ENCODE measurements around the gene SPTBN4. TPM values are rescaled to one million over a fixed set of nuclear protein-coding genes. Genes with fewer than 3 reads are reported as not detected.

The SPTBN4 gene
- polyA plus RNA-seq, 1 donor from 2014 or later: 12.7 TPM

DNA sequence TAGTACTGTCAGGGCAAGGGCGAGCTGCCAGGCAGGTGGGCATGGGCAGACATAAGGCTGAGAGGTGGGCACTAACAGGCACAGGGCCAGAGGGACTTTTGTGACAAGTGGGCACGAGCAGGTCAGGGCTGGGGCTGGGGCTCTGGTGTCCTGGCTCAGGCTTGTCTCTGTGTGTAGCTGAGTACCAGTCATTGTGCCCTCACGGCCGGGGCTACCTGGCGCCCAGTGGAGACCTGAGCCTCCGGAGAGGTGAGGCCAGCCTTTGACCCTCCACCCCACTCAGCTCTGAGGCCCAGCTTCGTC is 155.9 kb downstream of the SPTBN4 start:
- H3K9me2 ChIP-seq (ENCODE audit: insufficient read depth, low read length): no peaks in the 10 kb centered on the region
- no peak overlapping the region for H3K4me3 ChIP-seq (ENCODE audit: low read length)
- no peaks in the 10 kb centered on the region for H3F3A ChIP-seq (ENCODE audit: insufficient read depth, low read length, poor library complexity, severe bottlenecking)
- no peaks in the 10 kb centered on the region for H3K79me2 ChIP-seq (replicated peaks; ENCODE audit: insufficient read depth, low read length)
- H3K9me3 ChIP-seq (ENCODE audit: low read length): no peaks in the 10 kb centered on the region
- H3K27me3 ChIP-seq (ENCODE audit: insufficient read depth, low read depth, low read length): no peaks in the 10 kb centered on the region
- no peaks in the 10 kb centered on the region for H3K36me3 ChIP-seq (ENCODE audit: insufficient read depth, low read length)
- H4K20me1 ChIP-seq (ENCODE audit: insufficient read depth): no peaks in the 10 kb centered on the region
- H3K9ac ChIP-seq (ENCODE audit: low read length): no peak overlapping the region
- H2AFZ ChIP-seq (ENCODE audit: low read depth, low read length): no peak overlapping the region
- H3K27ac ChIP-seq (ENCODE audit: low read length): no peak overlapping the region
- H3K4me2 ChIP-seq (ENCODE audit: low read length): no peak overlapping the region
- TF ChIP-seq EZH2 (IDR thresholded peaks at IDR 0.05; ENCODE audit: borderline replicate concordance, insufficient read depth, low read length, poor library complexity, severe bottlenecking): no peak
- no peak for TF ChIP-seq EP300 (conservative IDR thresholded peaks at IDR 0.05; ENCODE audit: poor library complexity, severe bottlenecking)
- TF ChIP-seq RAD21 (conservative IDR thresholded peaks at IDR 0.05): no peak
- TF ChIP-seq, protein P1, sequence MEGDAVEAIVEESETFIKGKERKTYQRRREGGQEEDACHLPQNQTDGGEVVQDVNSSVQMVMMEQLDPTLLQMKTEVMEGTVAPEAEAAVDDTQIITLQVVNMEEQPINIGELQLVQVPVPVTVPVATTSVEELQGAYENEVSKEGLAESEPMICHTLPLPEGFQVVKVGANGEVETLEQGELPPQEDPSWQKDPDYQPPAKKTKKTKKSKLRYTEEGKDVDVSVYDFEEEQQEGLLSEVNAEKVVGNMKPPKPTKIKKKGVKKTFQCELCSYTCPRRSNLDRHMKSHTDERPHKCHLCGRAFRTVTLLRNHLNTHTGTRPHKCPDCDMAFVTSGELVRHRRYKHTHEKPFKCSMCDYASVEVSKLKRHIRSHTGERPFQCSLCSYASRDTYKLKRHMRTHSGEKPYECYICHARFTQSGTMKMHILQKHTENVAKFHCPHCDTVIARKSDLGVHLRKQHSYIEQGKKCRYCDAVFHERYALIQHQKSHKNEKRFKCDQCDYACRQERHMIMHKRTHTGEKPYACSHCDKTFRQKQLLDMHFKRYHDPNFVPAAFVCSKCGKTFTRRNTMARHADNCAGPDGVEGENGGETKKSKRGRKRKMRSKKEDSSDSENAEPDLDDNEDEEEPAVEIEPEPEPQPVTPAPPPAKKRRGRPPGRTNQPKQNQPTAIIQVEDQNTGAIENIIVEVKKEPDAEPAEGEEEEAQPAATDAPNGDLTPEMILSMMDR (IDR thresholded peaks at IDR 0.05; ENCODE audit: poor library complexity, severe bottlenecking): no peak
- no peak for TF ChIP-seq SMC3 (conservative IDR thresholded peaks at IDR 0.05; ENCODE audit: poor library complexity)
- no peak for TF ChIP-seq MXI1 (conservative IDR thresholded peaks at IDR 0.05; ENCODE audit: poor library complexity, severe bottlenecking)
- TF ChIP-seq, protein P2, sequence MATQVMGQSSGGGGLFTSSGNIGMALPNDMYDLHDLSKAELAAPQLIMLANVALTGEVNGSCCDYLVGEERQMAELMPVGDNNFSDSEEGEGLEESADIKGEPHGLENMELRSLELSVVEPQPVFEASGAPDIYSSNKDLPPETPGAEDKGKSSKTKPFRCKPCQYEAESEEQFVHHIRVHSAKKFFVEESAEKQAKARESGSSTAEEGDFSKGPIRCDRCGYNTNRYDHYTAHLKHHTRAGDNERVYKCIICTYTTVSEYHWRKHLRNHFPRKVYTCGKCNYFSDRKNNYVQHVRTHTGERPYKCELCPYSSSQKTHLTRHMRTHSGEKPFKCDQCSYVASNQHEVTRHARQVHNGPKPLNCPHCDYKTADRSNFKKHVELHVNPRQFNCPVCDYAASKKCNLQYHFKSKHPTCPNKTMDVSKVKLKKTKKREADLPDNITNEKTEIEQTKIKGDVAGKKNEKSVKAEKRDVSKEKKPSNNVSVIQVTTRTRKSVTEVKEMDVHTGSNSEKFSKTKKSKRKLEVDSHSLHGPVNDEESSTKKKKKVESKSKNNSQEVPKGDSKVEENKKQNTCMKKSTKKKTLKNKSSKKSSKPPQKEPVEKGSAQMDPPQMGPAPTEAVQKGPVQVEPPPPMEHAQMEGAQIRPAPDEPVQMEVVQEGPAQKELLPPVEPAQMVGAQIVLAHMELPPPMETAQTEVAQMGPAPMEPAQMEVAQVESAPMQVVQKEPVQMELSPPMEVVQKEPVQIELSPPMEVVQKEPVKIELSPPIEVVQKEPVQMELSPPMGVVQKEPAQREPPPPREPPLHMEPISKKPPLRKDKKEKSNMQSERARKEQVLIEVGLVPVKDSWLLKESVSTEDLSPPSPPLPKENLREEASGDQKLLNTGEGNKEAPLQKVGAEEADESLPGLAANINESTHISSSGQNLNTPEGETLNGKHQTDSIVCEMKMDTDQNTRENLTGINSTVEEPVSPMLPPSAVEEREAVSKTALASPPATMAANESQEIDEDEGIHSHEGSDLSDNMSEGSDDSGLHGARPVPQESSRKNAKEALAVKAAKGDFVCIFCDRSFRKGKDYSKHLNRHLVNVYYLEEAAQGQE (IDR thresholded peaks at IDR 0.05; ENCODE audit: borderline replicate concordance): no peak
- TF ChIP-seq TAF1 (IDR thresholded peaks at IDR 0.05; ENCODE audit: low read depth): no peak

DNA sequence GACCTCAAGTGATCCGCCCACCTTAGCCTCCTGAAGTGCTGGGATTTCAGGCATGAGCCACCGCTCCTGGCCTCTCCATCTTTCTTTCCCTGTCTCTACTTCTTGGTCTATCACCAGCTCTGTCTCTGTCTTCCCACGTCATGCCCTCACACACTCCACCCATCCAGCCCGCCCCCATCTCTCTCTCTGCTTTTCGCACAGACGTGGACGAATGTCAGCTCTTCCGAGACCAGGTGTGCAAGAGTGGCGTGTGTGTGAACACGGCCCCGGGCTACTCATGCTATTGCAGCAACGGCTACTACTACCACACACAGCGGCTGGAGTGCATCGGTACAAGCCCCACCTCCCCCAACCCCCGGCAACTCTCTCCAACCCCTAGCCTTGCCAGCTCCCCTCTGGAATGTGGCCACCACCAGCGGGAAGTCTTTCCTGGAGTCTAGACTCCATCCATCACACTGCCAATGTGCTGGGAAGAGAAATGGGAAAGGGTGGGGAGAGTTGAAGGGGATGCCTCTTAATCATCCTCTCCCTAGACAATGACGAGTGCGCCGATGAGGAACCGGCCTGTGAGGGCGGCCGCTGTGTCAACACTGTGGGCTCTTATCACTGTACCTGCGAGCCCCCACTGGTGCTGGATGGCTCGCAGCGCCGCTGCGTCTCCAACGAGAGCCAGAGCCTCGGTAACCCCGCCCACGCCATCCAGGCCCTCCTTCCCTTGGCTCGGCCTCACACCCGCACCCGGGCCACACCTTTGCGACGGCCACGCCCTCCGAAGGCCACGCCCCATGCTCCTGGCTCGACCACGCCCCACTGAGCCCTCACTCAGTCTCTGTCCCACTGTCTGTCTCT is 156.8 kb downstream of the SPTBN4 start:
- no peaks in the 10 kb centered on the region for H3K79me2 ChIP-seq (replicated peaks; ENCODE audit: insufficient read depth, low read length)
- H3K36me3 ChIP-seq (ENCODE audit: insufficient read depth, low read length): no peaks in the 10 kb centered on the region
- TF ChIP-seq, protein P1 (IDR thresholded peaks at IDR 0.05; ENCODE audit: poor library complexity, severe bottlenecking): no peak
- TF ChIP-seq TAF1 (IDR thresholded peaks at IDR 0.05; ENCODE audit: low read depth): no peak
- no peak for TF ChIP-seq MXI1 (conservative IDR thresholded peaks at IDR 0.05; ENCODE audit: poor library complexity, severe bottlenecking)
- no peak for TF ChIP-seq SMC3 (conservative IDR thresholded peaks at IDR 0.05; ENCODE audit: poor library complexity)
- TF ChIP-seq RAD21 (conservative IDR thresholded peaks at IDR 0.05): no peak
- no peak for TF ChIP-seq POLR2AphosphoS5 (IDR thresholded peaks at IDR 0.05)
- TF ChIP-seq EP300 (conservative IDR thresholded peaks at IDR 0.05; ENCODE audit: poor library complexity, severe bottlenecking): no peak
- TF ChIP-seq, protein P2 (IDR thresholded peaks at IDR 0.05; ENCODE audit: borderline replicate concordance): no peak
- no peak for TF ChIP-seq EZH2 (IDR thresholded peaks at IDR 0.05; ENCODE audit: borderline replicate concordance, insufficient read depth, low read length, poor library complexity, severe bottlenecking)
- H3K27ac ChIP-seq (ENCODE audit: low read length): no peak overlapping the region
- no peaks in the 10 kb centered on the region for H3K9me3 ChIP-seq (ENCODE audit: low read length)
- no peak overlapping the region for H2AFZ ChIP-seq (ENCODE audit: low read depth, low read length)
- no peak overlapping the region for H3K4me2 ChIP-seq (ENCODE audit: low read length)
- no peaks in the 10 kb centered on the region for H4K20me1 ChIP-seq (ENCODE audit: insufficient read depth)
- no peaks in the 10 kb centered on the region for H3K27me3 ChIP-seq (ENCODE audit: insufficient read depth, low read depth, low read length)
- no peaks in the 10 kb centered on the region for H3F3A ChIP-seq (ENCODE audit: insufficient read depth, low read length, poor library complexity, severe bottlenecking)
- no peak overlapping the region for H3K9ac ChIP-seq (ENCODE audit: low read length)
- no peak overlapping the region for H3K4me3 ChIP-seq (ENCODE audit: low read length)
- H3K9me2 ChIP-seq (ENCODE audit: insufficient read depth, low read length): no peaks in the 10 kb centered on the region

Measured in neural cell (in vitro differentiated cells).